ENCODE data around the gene TBL3.

Gene TBL3

GRCh38 chr16:2030036-2030435 is 58.2 kb downstream of the TBL3 start:
- no peak overlapping the region for H3K4me3 ChIP-seq (ENCODE audit: low read depth, low read length)
- no peak for TF ChIP-seq CTCF (IDR thresholded peaks at IDR 0.05; ENCODE audit: borderline replicate concordance, insufficient read depth, low read depth, low read length)

GRCh38 chr16:2031081-2031577 is 59.3 kb downstream of the TBL3 start:
- no peak for TF ChIP-seq CTCF (IDR thresholded peaks at IDR 0.05; ENCODE audit: borderline replicate concordance, insufficient read depth, low read depth, low read length)
- no peak overlapping the region for H3K4me3 ChIP-seq (ENCODE audit: low read depth, low read length)
